ENCODE measurements around the gene CENPK.
A peak's percentile ranks its signal among the peaks of the same experiment; 100 is the strongest.
"Not testable (repeated sequence)": the region's sequence is repeated elsewhere in the genome, so short reads cannot be mapped to it uniquely, and the experiment has no call there.

The CENPK gene

GRCh38 chr5:65562731-65563701 lies at the start of gene CENPK, which contains the start of gene PPWD1:
Gene CENPK (minus strand): TSS chr5:65563168. CDS start chr5:65554907, 8,261 bp downstream.
Gene PPWD1 (plus strand): TSS chr5:65563296. CDS start chr5:65563311, 15 bp downstream.
- peak; percentile 95 for DNase-seq

GRCh38 chr5:65612298-65612907 lies 49.4 kb upstream of the CENPK start:
- no peak for DNase-seq

GRCh38 chr5:65611524-65611923 lies 48.6 kb upstream of the CENPK start:
- no peak for DNase-seq

GRCh38 chr5:65601761-65602160 lies 38.8 kb upstream of the CENPK start:
- not testable (repeated sequence) for DNase-seq

- no peak for DNase-seq
These were observed 25.7 kb upstream of the CENPK start for GRCh38 chr5:65588694-65589093.

- DNase-seq: no peak
These were observed 14.2 kb upstream of the CENPK start for GRCh38 chr5:65577141-65577540.

- DNase-seq: no peak
These were observed 7.7 kb upstream of the CENPK start for GRCh38 chr5:65570598-65571226.

GRCh38 chr5:65566505-65566904 lies 3.5 kb upstream of the CENPK start:
- no peak for DNase-seq

GRCh38 chr5:65563777-65564176 lies 809 bp upstream of the CENPK start:
- no peak for DNase-seq

GRCh38 chr5:65556718-65557117 lies 6.2 kb downstream of the CENPK start:
- no peak for DNase-seq

- no peak for DNase-seq
These were observed 6.8 kb downstream of the CENPK start for GRCh38 chr5:65556181-65556580.

GRCh38 chr5:65555287-65555686 lies 7.7 kb downstream of the CENPK start:
- DNase-seq: no peak

- no peak for DNase-seq
These were observed 9.0 kb downstream of the CENPK start for GRCh38 chr5:65553941-65554340.

GRCh38 chr5:65548281-65548680 lies 14.7 kb downstream of the CENPK start:
- DNase-seq: no peak

GRCh38 chr5:65546141-65546540 lies 16.8 kb downstream of the CENPK start:
- no peak for DNase-seq

GRCh38 chr5:65544473-65544872 lies 18.5 kb downstream of the CENPK start:
- no peak for DNase-seq

- DNase-seq: no peak
These were observed 23.1 kb downstream of the CENPK start for GRCh38 chr5:65539827-65540226.

- no peak for DNase-seq
These were observed 27.4 kb downstream of the CENPK start for GRCh38 chr5:65535529-65535987.

GRCh38 chr5:65530904-65531303 lies 32.1 kb downstream of the CENPK start:
- no peak for DNase-seq

GRCh38 chr5:65525726-65526125 lies 37.2 kb downstream of the CENPK start:
- DNase-seq: no peak

- DNase-seq: no peak
These were observed 50.6 kb downstream of the CENPK start for GRCh38 chr5:65512170-65512937.

GRCh38 chr5:65508978-65509377 lies 54.0 kb downstream of the CENPK start:
- no peak for DNase-seq

- DNase-seq: no peak
These were observed 56.0 kb downstream of the CENPK start for GRCh38 chr5:65506961-65507360.
